ENCODE results near the gene RHOU. TPM values are rescaled to one million over a fixed set of nuclear protein-coding genes. Genes with fewer than 3 reads are reported as not detected.

Gene RHOU
- total RNA-seq, 1 experiment from 2014 or later: 6.5 TPM

DNA sequence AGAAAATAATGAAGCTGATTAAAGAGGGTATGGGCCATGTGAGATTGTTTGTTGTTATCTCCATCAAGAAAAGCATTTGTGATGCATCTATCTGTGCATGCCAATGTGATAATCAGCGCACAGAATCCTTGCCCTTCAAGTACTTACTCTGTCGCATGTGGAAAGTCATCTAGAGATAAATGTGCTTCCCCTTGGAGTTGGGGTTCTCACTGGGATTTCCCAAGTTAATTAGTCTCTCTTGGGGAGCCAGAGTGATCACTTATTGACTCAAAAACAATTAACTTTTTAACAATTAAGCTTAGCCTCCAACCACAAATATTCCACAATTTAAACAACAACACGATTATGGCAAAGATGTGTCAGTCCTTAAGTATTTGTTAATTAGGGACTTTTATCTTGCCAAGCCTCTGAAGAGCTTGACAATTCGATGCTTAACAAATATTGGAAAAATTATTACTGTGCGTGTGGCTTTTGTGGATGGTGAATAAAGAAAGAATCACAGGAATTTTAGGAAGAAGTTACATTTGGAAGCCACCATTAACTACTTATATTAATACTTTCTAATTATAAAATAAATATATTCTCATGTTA is 17.5 kb downstream of the RHOU start:
- no TSS peak for BruUV-seq (replicated peaks)
- H3K4me3 Mint-ChIP-seq (ENCODE audit: low read depth, unreplicated experiment): no peak overlapping the region

GRCh38 chr1:228753287-228753686 is 18.0 kb downstream of the RHOU start:
- Mint-ChIP-seq H3K4me1 (ENCODE audit: low read depth, unreplicated experiment) (no peaks in the 10 kb centered on the region), H3K9me3 (ENCODE audit: low read depth, unreplicated experiment) (no peaks in the 10 kb centered on the region), H3K36me3 (ENCODE audit: insufficient read depth, unreplicated experiment) (no peaks in the 10 kb centered on the region), H3K27me3 (ENCODE audit: unreplicated experiment) (peaks cover 30% of the 10 kb centered on the region), H3K4me3 (ENCODE audit: low read depth, unreplicated experiment) (no peak overlapping the region), H3K27ac (ENCODE audit: unreplicated experiment) (no peak overlapping the region)
- TF ChIP-seq, protein P1, sequence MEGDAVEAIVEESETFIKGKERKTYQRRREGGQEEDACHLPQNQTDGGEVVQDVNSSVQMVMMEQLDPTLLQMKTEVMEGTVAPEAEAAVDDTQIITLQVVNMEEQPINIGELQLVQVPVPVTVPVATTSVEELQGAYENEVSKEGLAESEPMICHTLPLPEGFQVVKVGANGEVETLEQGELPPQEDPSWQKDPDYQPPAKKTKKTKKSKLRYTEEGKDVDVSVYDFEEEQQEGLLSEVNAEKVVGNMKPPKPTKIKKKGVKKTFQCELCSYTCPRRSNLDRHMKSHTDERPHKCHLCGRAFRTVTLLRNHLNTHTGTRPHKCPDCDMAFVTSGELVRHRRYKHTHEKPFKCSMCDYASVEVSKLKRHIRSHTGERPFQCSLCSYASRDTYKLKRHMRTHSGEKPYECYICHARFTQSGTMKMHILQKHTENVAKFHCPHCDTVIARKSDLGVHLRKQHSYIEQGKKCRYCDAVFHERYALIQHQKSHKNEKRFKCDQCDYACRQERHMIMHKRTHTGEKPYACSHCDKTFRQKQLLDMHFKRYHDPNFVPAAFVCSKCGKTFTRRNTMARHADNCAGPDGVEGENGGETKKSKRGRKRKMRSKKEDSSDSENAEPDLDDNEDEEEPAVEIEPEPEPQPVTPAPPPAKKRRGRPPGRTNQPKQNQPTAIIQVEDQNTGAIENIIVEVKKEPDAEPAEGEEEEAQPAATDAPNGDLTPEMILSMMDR (IDR thresholded peaks at IDR 0.05; ENCODE audit: unreplicated experiment): no peak
- CTCF ChIA-PET: interaction anchor here (0.6 kb wide), 1 partner anchor 265 kb away, joined by 15 read pairs; no protein-coding TSS in a partner anchor
- BruUV-seq (replicated peaks): no TSS peak
- intact Hi-C loops (cut with micrococcal nuclease; ENCODE audit: unreplicated experiment): no loop called here
- DNase-seq: no peak

More for the DNA sequence above, 17.5 kb downstream of the RHOU start:
- Mint-ChIP-seq H3K9me3 (ENCODE audit: low read depth, unreplicated experiment) (no peaks in the 10 kb centered on the region), H3K27me3 (ENCODE audit: unreplicated experiment) (peaks cover 28% of the 10 kb centered on the region), H3K4me1 (ENCODE audit: low read depth, unreplicated experiment) (no peaks in the 10 kb centered on the region), H3K27ac (ENCODE audit: unreplicated experiment) (no peak overlapping the region), H3K36me3 (ENCODE audit: insufficient read depth, unreplicated experiment) (no peaks in the 10 kb centered on the region)
- CTCF ChIA-PET: interaction anchor here (0.6 kb wide), 1 partner anchor 265 kb away, joined by 15 read pairs; no protein-coding TSS in a partner anchor
- DNase-seq: no peak
- TF ChIP-seq, protein P1 (IDR thresholded peaks at IDR 0.05; ENCODE audit: unreplicated experiment): no peak
- intact Hi-C loops (cut with micrococcal nuclease; ENCODE audit: unreplicated experiment): no loop called here

DNA sequence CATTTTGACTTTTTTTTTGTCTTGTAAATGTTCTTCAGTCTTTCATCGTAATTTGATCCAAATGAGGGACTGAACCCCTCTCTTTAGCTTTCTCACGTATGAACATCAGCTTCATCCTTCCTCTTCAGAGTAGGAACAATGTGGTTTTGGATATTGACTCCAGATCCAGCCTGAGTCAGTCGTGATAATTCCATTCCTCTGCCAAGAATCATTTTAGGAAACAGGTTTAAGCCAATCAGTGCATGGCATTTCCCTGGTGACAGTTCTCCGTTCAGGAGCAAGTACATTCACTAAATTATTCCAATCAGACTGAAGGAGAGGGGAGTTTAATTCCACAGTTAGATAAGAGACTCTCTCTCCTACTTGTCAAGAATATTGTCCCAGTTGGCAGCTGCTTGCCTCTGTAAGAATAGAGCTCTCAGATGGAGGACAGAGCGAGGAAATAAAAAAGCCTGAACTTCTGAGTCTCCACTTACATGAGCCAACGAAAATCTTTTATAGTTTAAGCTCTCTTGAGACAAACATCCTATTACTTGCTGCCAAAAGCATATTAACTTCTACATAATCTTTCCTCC is 18.6 kb downstream of the RHOU start:
- H3K27me3 Mint-ChIP-seq (ENCODE audit: unreplicated experiment): peaks cover 36% of the 10 kb centered on the region
- no TSS peak for BruUV-seq (replicated peaks)
- no peak overlapping the region for H3K27ac Mint-ChIP-seq (ENCODE audit: unreplicated experiment)
- TF ChIP-seq, protein P1 (IDR thresholded peaks at IDR 0.05; ENCODE audit: unreplicated experiment): no peak
- CTCF ChIA-PET: interaction anchor here (0.6 kb wide), 1 partner anchor 11 kb away, joined by 3 read pairs; no protein-coding TSS in a partner anchor
- no peaks in the 10 kb centered on the region for H3K9me3 Mint-ChIP-seq (ENCODE audit: low read depth, unreplicated experiment)
- no peaks in the 10 kb centered on the region for H3K4me1 Mint-ChIP-seq (ENCODE audit: low read depth, unreplicated experiment)
- no peak overlapping the region for H3K4me3 Mint-ChIP-seq (ENCODE audit: low read depth, unreplicated experiment)
- no peak for DNase-seq
- H3K36me3 Mint-ChIP-seq (ENCODE audit: insufficient read depth, unreplicated experiment): no peaks in the 10 kb centered on the region
- intact Hi-C loops (cut with micrococcal nuclease; ENCODE audit: unreplicated experiment): no loop called here

DNA sequence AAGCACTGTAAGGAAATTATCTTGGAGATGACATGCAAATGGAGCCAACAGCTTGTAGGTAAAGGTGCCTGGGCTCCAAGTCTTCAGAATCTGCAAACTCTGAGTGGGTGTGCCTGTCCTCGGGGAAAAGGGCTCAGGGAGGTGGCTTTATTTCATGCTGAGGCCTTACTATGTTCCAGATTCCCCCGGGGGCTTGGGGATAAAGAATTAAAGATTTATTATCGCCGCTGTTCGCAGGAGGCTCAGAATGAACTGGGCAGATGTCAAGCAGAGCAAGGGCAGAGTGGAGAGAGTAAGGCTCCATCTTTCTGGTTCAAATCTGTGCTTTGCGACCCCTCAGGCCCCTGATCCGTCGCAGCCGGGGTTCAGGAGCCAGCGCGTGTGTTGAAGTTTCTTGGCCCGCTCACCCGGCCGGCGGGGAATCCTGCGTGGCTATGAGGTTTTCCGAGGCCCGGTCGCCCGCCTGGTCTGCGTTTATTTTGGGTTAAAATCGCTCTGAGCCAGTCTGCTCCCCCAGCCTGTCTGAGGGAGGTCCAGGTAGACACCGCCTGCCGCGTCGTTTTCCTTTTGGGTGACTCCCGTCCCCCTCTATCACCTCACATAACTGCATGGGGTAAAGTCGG is 19.5 kb downstream of the RHOU start:
- no peaks in the 10 kb centered on the region for H3K36me3 Mint-ChIP-seq (ENCODE audit: insufficient read depth, unreplicated experiment)
- TF ChIP-seq, protein P1 (IDR thresholded peaks at IDR 0.05; ENCODE audit: unreplicated experiment): no peak
- H3K4me3 Mint-ChIP-seq (ENCODE audit: low read depth, unreplicated experiment): no peak overlapping the region
- CTCF ChIA-PET: interaction anchor here (0.6 kb wide), 1 partner anchor 10 kb away, joined by 3 read pairs; no protein-coding TSS in a partner anchor
- H3K9me3 Mint-ChIP-seq (ENCODE audit: low read depth, unreplicated experiment): no peaks in the 10 kb centered on the region
- H3K27ac Mint-ChIP-seq (ENCODE audit: unreplicated experiment): no peak overlapping the region
- BruUV-seq (replicated peaks): no TSS peak
- peaks cover 45% of the 10 kb centered on the region for H3K27me3 Mint-ChIP-seq (ENCODE audit: unreplicated experiment)
- intact Hi-C loops (cut with micrococcal nuclease; ENCODE audit: unreplicated experiment): no loop called here
- H3K4me1 Mint-ChIP-seq (ENCODE audit: low read depth, unreplicated experiment): no peaks in the 10 kb centered on the region
- DNase-seq: no peak

Data from Calu3 (cell line).